ENCODE data around the gene HDC. TPM values are rescaled to one million over a fixed set of nuclear protein-coding genes. Genes with fewer than 3 reads are reported as not detected.

The HDC gene
- total and polyA plus RNA-seq, 12 donors, result 0.11 to 0.32 (median 0.19) TPM; not detected in 6

DNA sequence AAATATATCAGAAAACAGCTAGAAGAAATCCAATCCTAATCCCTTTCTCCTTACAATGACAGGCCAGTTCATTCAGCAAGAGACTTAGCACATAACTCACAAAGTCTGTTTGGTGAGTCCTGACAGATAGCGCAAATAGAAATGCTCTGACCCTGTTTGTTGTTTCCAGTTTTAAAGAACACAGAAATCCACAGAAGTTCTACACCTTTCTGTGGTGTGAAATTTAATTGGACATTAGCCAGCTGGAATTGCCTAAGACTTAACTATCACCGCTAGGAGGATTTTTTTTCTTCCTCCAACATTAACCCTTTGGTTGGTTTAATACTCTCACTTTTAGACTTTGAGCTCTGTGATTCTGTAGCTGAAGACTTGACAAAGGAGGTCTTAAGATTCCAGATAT, 30.8 kb downstream of the HDC start:
- no peaks in the 10 kb centered on the region for H3K27me3 ChIP-seq
- TF ChIP-seq, protein P1, sequence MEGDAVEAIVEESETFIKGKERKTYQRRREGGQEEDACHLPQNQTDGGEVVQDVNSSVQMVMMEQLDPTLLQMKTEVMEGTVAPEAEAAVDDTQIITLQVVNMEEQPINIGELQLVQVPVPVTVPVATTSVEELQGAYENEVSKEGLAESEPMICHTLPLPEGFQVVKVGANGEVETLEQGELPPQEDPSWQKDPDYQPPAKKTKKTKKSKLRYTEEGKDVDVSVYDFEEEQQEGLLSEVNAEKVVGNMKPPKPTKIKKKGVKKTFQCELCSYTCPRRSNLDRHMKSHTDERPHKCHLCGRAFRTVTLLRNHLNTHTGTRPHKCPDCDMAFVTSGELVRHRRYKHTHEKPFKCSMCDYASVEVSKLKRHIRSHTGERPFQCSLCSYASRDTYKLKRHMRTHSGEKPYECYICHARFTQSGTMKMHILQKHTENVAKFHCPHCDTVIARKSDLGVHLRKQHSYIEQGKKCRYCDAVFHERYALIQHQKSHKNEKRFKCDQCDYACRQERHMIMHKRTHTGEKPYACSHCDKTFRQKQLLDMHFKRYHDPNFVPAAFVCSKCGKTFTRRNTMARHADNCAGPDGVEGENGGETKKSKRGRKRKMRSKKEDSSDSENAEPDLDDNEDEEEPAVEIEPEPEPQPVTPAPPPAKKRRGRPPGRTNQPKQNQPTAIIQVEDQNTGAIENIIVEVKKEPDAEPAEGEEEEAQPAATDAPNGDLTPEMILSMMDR (IDR thresholded peaks at IDR 0.05), result no peak
- TF ChIP-seq POLR2A (IDR thresholded peaks at IDR 0.05), result no peak
- H3K36me3 ChIP-seq (replicated peaks in 1 of 2), result no peaks in the 10 kb centered on the region
- DNase-seq, result no peak
- no peaks in the 10 kb centered on the region for H3K4me1 ChIP-seq (replicated peaks in 1 of 2)
- H3K4me3 ChIP-seq, result no peak overlapping the region
- 42 to 57% (median 51%) methylated on average over 2 of the region's 2 CpGs for WGBS, 4 donors
- H3K27ac ChIP-seq, result no peak overlapping the region
- no peaks in the 10 kb centered on the region for H3K9me3 ChIP-seq (replicated peaks in 1 of 3)
- intact Hi-C loops (cut with DNase I), result no loop called here

DNA sequence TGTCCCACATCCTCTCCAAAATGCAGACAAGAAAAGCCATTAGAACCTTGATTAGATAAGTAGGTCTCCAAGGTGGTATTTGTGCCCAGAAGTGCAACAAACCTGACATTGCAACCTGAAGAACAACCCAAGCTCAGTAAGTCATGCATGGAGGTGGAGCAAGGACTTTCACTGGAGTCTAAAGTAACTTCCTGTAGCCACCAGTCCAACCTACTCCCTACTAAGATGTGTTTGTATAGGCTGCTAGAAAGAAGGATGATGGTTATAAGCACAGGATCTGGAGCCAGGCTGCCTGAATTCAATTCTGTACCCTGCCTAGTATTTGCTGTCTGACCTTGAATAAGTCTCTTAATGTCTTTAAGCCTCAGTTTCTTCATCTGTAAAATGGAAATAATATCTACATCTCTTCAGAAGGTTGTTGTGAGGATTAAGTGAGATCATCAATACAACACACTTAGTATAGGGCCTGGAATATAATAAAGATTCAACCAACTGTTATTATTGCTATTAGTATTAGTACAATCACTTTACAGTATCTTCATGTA, 32.3 kb downstream of the HDC start:
- H3K27me3 ChIP-seq, result no peaks in the 10 kb centered on the region
- TF ChIP-seq POLR2A (IDR thresholded peaks at IDR 0.05), result no peak
- TF ChIP-seq, protein P1 (IDR thresholded peaks at IDR 0.05), result no peak
- H3K4me3 ChIP-seq, result no peak overlapping the region

DNA sequence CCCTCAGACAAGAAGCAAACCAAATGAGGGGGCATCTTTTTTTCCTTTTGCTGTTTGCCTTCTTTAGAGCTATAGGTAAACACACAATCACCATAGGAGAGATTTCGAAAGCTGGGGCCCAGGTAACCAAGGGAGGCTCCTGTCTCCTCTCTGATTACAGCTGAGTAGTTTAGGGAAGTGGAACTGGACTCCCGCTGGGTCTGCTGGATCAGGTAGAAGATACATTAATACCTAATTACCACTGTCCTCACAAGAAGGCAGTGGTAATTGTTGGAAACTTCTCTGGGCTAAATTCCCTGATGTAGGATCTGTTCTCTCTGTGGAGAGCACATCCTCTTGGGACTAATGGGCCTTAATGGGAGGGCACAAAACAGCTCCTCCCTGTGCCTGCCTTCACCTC, 32.7 kb downstream of the HDC start:
- TF ChIP-seq, protein P1 (IDR thresholded peaks at IDR 0.05), result no peak
- no peak for TF ChIP-seq POLR2A (IDR thresholded peaks at IDR 0.05)
- H3K27ac ChIP-seq, result no peak overlapping the region
- no peaks in the 10 kb centered on the region for H3K4me1 ChIP-seq (replicated peaks in 1 of 2)
- intact Hi-C loops (cut with DNase I), result no loop called here
- no peaks in the 10 kb centered on the region for H3K27me3 ChIP-seq
- DNase-seq, result no peak
- no peaks in the 10 kb centered on the region for H3K36me3 ChIP-seq (replicated peaks in 1 of 2)
- WGBS, 4 donors, result 82 to 100% (median 85%) methylated on average over 2 of the region's 2 CpGs
- no peak overlapping the region for H3K4me3 ChIP-seq
- no peaks in the 10 kb centered on the region for H3K9me3 ChIP-seq (replicated peaks in 1 of 3)

More for the DNA sequence above, 32.3 kb downstream of the HDC start:
- Histone ChIP-seq H3K27ac (no peak overlapping the region), H3K4me1 (replicated peaks in 1 of 2) (no peaks in the 10 kb centered on the region), H3K36me3 (replicated peaks in 1 of 2) (no peaks in the 10 kb centered on the region), H3K9me3 (replicated peaks in 1 of 3) (no peaks in the 10 kb centered on the region)
- no peak for DNase-seq
- intact Hi-C loops (cut with DNase I), result no loop called here

DNA sequence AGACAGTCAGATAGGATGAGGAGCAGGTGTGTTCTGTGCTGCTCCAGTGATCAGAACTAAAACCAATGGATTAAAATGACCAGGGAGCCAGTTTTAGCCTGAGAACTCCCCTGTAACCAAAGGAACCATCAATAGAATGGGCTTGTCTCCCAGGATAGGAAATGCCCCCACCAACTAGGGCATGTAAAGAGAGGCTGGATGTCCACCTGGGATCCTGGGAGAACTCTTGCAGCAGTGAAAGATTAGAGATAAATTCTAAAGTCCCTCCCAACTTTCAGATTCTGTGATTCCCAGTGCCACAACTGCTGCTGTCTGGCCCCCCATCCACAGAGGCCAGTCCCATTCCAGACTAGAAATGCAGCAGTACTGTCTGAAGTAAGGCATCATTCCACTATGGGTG, 33.8 kb downstream of the HDC start:
- H3K4me3 ChIP-seq, result no peak overlapping the region

More for the DNA sequence above, 33.8 kb downstream of the HDC start:
- Histone ChIP-seq H3K9me3 (replicated peaks in 1 of 3) (no peaks in the 10 kb centered on the region), H3K36me3 (replicated peaks in 1 of 2) (no peaks in the 10 kb centered on the region), H3K4me1 (replicated peaks in 1 of 2) (no peaks in the 10 kb centered on the region), H3K27me3 (no peaks in the 10 kb centered on the region), H3K27ac (no peak overlapping the region)
- intact Hi-C loops (cut with DNase I), result no loop called here
- no peak for TF ChIP-seq POLR2A (IDR thresholded peaks at IDR 0.05)
- TF ChIP-seq, protein P1 (IDR thresholded peaks at IDR 0.05), result no peak
- DNase-seq, result no peak

All from adrenal gland (tissue), 12 donors.